ENCODE measurements around the gene REX1BD. TPM values are rescaled to one million over a fixed set of nuclear protein-coding genes. Genes with fewer than 3 reads are reported as not detected.

The REX1BD gene
- total and polyA plus RNA-seq, 2 of the 13 experiments (the other 11 are each of a cell fraction or from before 2014, with no cell fraction given) = 7.5 to 25.4 TPM

GRCh38 chr19:18636969-18637629 is 48.5 kb downstream of the REX1BD start, which contains the start of gene KLHL26 (continued):
- no peak for TF ChIP-seq DZIP1 (CRISPR knock-in tag; IDR thresholded peaks at IDR 0.05)
- no peak for TF ChIP-seq ZMYM3 (CRISPR knock-in tag; IDR thresholded peaks at IDR 0.05)
- TF ChIP-seq ZNF331 (CRISPR knock-in tag; IDR thresholded peaks at IDR 0.05) = 0 out of 2 replicates have a peak, but pooled peaks have one; percentile 20
- no peak for TF ChIP-seq ZNF333 (CRISPR knock-in tag; IDR thresholded peaks at IDR 0.05; ENCODE audit: borderline replicate concordance)
- 0 out of 2 replicates have a peak, but pooled peaks have one; percentile 3 for TF ChIP-seq CREB1 (IDR thresholded peaks at IDR 0.05)
- TF ChIP-seq CREB1 (CRISPR knock-in tag; IDR thresholded peaks at IDR 0.05) = no peak
- TF ChIP-seq ZNF737 (CRISPR knock-in tag; IDR thresholded peaks at IDR 0.05; ENCODE audit: borderline replicate concordance) = no peak
- no peak for TF ChIP-seq ZFP91 (CRISPR knock-in tag; IDR thresholded peaks at IDR 0.05; ENCODE audit: borderline replicate concordance)
- TF ChIP-seq GABPB1 (CRISPR knock-in tag; IDR thresholded peaks at IDR 0.05) = peak; percentile 49; the same call in 1 of the 2 replicates
- TF ChIP-seq MYPOP (CRISPR knock-in tag; IDR thresholded peaks at IDR 0.05) = 0 out of 2 replicates have a peak, but pooled peaks have one; percentile 18
- TF ChIP-seq ZNF101 (CRISPR knock-in tag; IDR thresholded peaks at IDR 0.05; ENCODE audit: borderline replicate concordance, low read depth) = no peak
- TF ChIP-seq RBFOX2 (IDR thresholded peaks at IDR 0.05; ENCODE audit: low read depth, low read length) = peak; percentile 74
- TF ChIP-seq ZNF563 (CRISPR knock-in tag; IDR thresholded peaks at IDR 0.05) = 0 out of 2 replicates have a peak, but pooled peaks have one; percentile 52
- no peak for TF ChIP-seq XBP1 (CRISPR knock-in tag; IDR thresholded peaks at IDR 0.05)
- TF ChIP-seq AKAP8 (CRISPR knock-in tag; IDR thresholded peaks at IDR 0.05) = no peak
- TF ChIP-seq EED (CRISPR knock-in tag; IDR thresholded peaks at IDR 0.05) = no peak
- no peak for TF ChIP-seq ZNF713 (CRISPR knock-in tag; IDR thresholded peaks at IDR 0.05)
- no peak for TF ChIP-seq ZKSCAN1 (IDR thresholded peaks at IDR 0.05; ENCODE audit: low read length)
- TF ChIP-seq ZIK1 (CRISPR knock-in tag; IDR thresholded peaks at IDR 0.05; ENCODE audit: borderline replicate concordance, low read depth) = no peak; the same call in 1 of the 2 replicates
- TF ChIP-seq HINFP (CRISPR knock-in tag; IDR thresholded peaks at IDR 0.05; ENCODE audit: low read depth) = no peak
- TF ChIP-seq TIGD3 (CRISPR knock-in tag; IDR thresholded peaks at IDR 0.05; ENCODE audit: borderline replicate concordance) = no peak
- TF ChIP-seq AHR (CRISPR knock-in tag; IDR thresholded peaks at IDR 0.05) = no peak
